HepG2 (cell line): ENCODE measurements around the gene PLCL2. TPM values are rescaled to one million over a fixed set of nuclear protein-coding genes. Genes with fewer than 3 reads are reported as not detected.

Experiments used
- ATAC-seq: fragments of 200-7000 bp; cut with Tn5 transposase; 3 replicates; pipeline ENCODE4 v1.9.1; 2020; ENCODE audit warnings: mild to moderate bottlenecking, moderate library complexity
- BruUV-seq: library from RNA; stranded (reverse); fragments of 400-500 nt; replicated peaks from 2 replicates; lab custom pipeline; 2021; lab: Mats Ljungman, UMichigan
- CTCF ChIA-PET: fragments of 300-600 bp; formaldehyde crosslinking; extraction: SDS; loops from one replicate; lab custom pipeline; 2021; ENCODE audit warnings: low total read pairs, inconsistent platforms, low intra/inter-chr PET ratio; lab: Yijun Ruan, JAX
- POLR2A ChIA-PET: fragments of 350-600 bp; sonication (Branson Sonifier 250); formaldehyde crosslinking; loops from one replicate; lab custom pipeline; 2020; ENCODE audit warnings: antibody characterized with exemption, inconsistent platforms; lab: Yijun Ruan, JAX
- DNase-seq: peaks from one replicate; pipeline ENCODE4 v3.0.0-alpha.2; 2015; ENCODE audit warnings: low spot score
- FAIRE-seq: peaks from 3 replicates; lab custom pipeline; 2011; peaks lifted over from hg19 to GRCh38; lab: Jason Lieb, UNC
- H2AFZ ChIP-seq: one replicate; pipeline ENCODE4 v1.6.1; 2011; ENCODE audit warnings: low read length, inconsistent platforms
- H3K27ac ChIP-seq: fragments of 300-600 bp; 3 replicates; pipeline ENCODE4 v1.8.0; 2011; ENCODE audit warnings: mixed run types, mild to moderate bottlenecking, mixed read lengths, low read length, inconsistent platforms; ENCODE audit not compliant: insufficient read depth; ENCODE audit errors: extremely low read length
- H3K27me3 ChIP-seq, 2 experiments: fragments of 200-600 bp in 1 of 2; 2 replicates in 1 of 2; 3 replicates in 1 of 2; pipeline versions ENCODE4 v1.6.0 to v1.8.0; 2011; ENCODE audit warnings: low read length in 2 of 2, mild to moderate bottlenecking in 2 of 2, moderate library complexity in 2 of 2, inconsistent platforms in 1 of 2; ENCODE audit not compliant: insufficient read depth in 2 of 2, control insufficient read depth in 1 of 2
- H3K36me3 ChIP-seq, 2 experiments: fragments of 200-600 bp in 1 of 2; replicated peaks in 1 of 2; 2 replicates in 1 of 2; 3 replicates in 1 of 2; pipeline versions ENCODE4 v1.5.1 to v1.8.0; 2011; ENCODE audit warnings: low read length in 2 of 2, inconsistent platforms in 1 of 2; ENCODE audit not compliant: insufficient read depth in 2 of 2, control insufficient read depth in 1 of 2
- H3K4me1 ChIP-seq: 2 replicates; pipeline ENCODE4 v1.5.1; 2012; ENCODE audit warnings: low read length, inconsistent platforms; ENCODE audit not compliant: insufficient read depth
- H3K4me2 ChIP-seq: 2 replicates; pipeline ENCODE4 v1.6.0; 2011; ENCODE audit warnings: low read depth, low read length, inconsistent platforms
- H3K4me3 ChIP-seq, 3 experiments: fragments of 200-600 bp in 1 of 3; sonication (generic), shearing (Covaris generic) in 1 of 3; replicated peaks in 1 of 3; 2 replicates each; pipeline ENCODE4 v1.5.1; 2011 to 2016; ENCODE audit warnings: low read length in 3 of 3, inconsistent platforms in 2 of 3, low read depth in 2 of 3, mild to moderate bottlenecking in 2 of 3, control low read depth in 1 of 3, mixed read lengths in 1 of 3; ENCODE audit not compliant: insufficient read depth in 1 of 3
- H3K79me2 ChIP-seq: one replicate; pipeline ENCODE4 v1.6.1; 2011; ENCODE audit warnings: low read length, inconsistent platforms; ENCODE audit not compliant: insufficient read depth
- H3K9ac ChIP-seq: 2 replicates; pipeline ENCODE4 v1.6.0; 2011; ENCODE audit warnings: mild to moderate bottlenecking, low read depth, low read length, inconsistent platforms; ENCODE audit not compliant: insufficient read depth
- H3K9me3 ChIP-seq: 2 replicates; pipeline ENCODE4 v1.5.1; 2012; ENCODE audit warnings: mild to moderate bottlenecking, low read length
- H4K20me1 ChIP-seq: 2 replicates; pipeline ENCODE4 v1.6.0; 2011; ENCODE audit warnings: inconsistent platforms, mild to moderate bottlenecking, low read length, moderate library complexity; ENCODE audit not compliant: insufficient read depth
- KLF12 ChIP-seq: sonication (generic); formaldehyde crosslinking; IDR thresholded peaks from 2 replicates; pipeline ENCODE4 v1.4.0; 2020; ENCODE audit warnings: missing genetic modification reagents, borderline replicate concordance
- KLF15 ChIP-seq: sonication (generic); formaldehyde crosslinking; IDR thresholded peaks from 2 replicates; pipeline ENCODE4 v1.8.1; 2023; ENCODE audit warnings: borderline replicate concordance, mild to moderate bottlenecking, inconsistent platforms, missing genetic modification reagents, mixed read lengths
- MXD3 ChIP-seq: IDR thresholded peaks from 2 replicates; pipeline ENCODE4 v1.6.1; 2016; ENCODE audit warnings: mild to moderate bottlenecking, missing biosample characterization, missing genetic modification reagents
- NR2C2 ChIP-seq: sonication (generic); formaldehyde crosslinking; IDR thresholded peaks from 2 replicates; pipeline ENCODE4 v1.4.0; 2020; ENCODE audit warnings: missing genetic modification reagents, mild to moderate bottlenecking, moderate library complexity, borderline replicate concordance
- TEAD3 ChIP-seq: optimal IDR thresholded peaks from 2 replicates; pipeline ENCODE3; 2016; ENCODE audit warnings: borderline replicate concordance
- ZFAT ChIP-seq: sonication (generic); formaldehyde crosslinking; conservative IDR thresholded peaks from 2 replicates; pipeline ENCODE4 v1.8.1; 2023; ENCODE audit warnings: missing genetic modification reagents, inconsistent platforms
- ZNF124 ChIP-seq: sonication (generic); formaldehyde crosslinking; IDR thresholded peaks from 2 replicates; pipeline ENCODE4 v1.4.0; 2020; ENCODE audit warnings: missing genetic modification reagents
- ZNF788 ChIP-seq: sonication (generic); formaldehyde crosslinking; IDR thresholded peaks from 2 replicates; pipeline ENCODE4 v1.5.0; 2020; ENCODE audit warnings: mild to moderate bottlenecking, missing genetic modification reagents, borderline replicate concordance
- WGBS: methylation state at CpG from one replicate; pipeline ENCODE4 v1.1.6; 2017; ENCODE audit warnings: low lambda C conversion rate; 5-methylcytosine and 5-hydroxymethylcytosine counted together
- in situ Hi-C: cut with HindIII; loops from 2 replicates; pipeline ENCODE4 v1.10.0; 2017; ENCODE audit warnings: low pct_unique_long_range_greater_than_20kb; ENCODE audit not compliant: extremely low pct_ligation_motif_present
- intact Hi-C: fragments of 100-400 bp; cut with micrococcal nuclease; formaldehyde crosslinking; loops from one replicate; pipeline ENCODE4 v1.10.0; 2022; ENCODE audit not compliant: unreplicated experiment
- polyA plus RNA-seq, 8 experiments: library from polyadenylated mRNA; depleted of rRNA in 3 of 8; stranded (reverse) in 7 of 8; unstranded in 1 of 8; fragments of >200 nt; fragmentation: Illumina TruSeq in 4 of 8; extraction: Trizol in 4 of 8; gene quantifications; 2 replicates each; pipeline versions ENCODE4 v1.2.1 to v1.2.3, GENCODE V29; 2011 to 2016; ENCODE audit warnings: low read depth in 4 of 8, missing spikeins in 1 of 8, mixed read lengths in 1 of 8; ENCODE audit not compliant: insufficient read depth in 1 of 8
- total RNA-seq, 5 experiments: library from RNA; depleted of rRNA; stranded (reverse); fragments of >200 nt; fragmentation: Illumina TruSeq; extraction: Trizol; gene quantifications; 2 replicates each; pipeline ENCODE4 v1.2.3, GENCODE V29; 2016; ENCODE audit warnings: low read depth in 1 of 5
- TF ChIP-seq, protein P1 (sequence below), 2 experiments: IDR thresholded peaks; 2 replicates each; pipeline ENCODE4 v1.6.1; 2011 to 2012; ENCODE audit warnings: low read length in 2 of 2, borderline replicate concordance in 1 of 2, low read depth in 1 of 2, mild to moderate bottlenecking in 1 of 2, moderate library complexity in 1 of 2

PLCL2 gene
- total and polyA plus RNA-seq, 2 of the 13 experiments (the other 11 are each of a cell fraction or from before 2014, with no cell fraction given), result not detected

DNA sequence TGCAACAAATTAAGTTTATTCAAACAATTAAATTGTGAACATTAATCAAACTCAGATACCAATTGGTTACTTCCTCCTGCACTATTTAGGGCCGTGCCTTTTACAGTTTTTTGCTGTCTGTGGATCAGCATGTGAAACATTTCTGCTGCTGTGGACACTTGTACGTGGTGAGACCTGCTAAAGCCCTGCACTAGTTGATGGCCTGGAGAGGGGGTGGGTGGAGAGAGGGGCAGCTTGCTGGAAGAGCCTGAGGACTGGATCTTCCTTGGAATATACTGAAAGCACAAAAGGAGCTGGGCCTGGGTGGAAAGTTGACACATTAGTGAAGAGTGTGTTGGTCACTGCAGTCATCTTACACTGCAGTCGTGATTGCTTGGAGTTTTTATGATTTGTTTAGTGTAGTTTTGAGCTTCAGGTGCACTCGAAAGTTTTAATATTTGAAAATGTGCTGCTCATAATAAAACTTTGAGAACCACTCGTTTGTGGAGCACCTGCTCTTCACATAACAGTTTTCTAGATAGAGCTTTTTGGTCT, 11.4 kb downstream of the PLCL2 start:
- ATAC-seq, result no peak
- intact Hi-C loops (no loop called here), in situ Hi-C loops (no loop called here)
- no peak overlapping the region for H3K9ac ChIP-seq
- no TSS peak for BruUV-seq
- ChIA-PET POLR2A (no interaction called here), CTCF (no interaction called here)
- peaks cover 0 to 10% of the 10 kb centered on the region in 2 experiments; a peak in 2 of 5 replicates for H3K27me3 ChIP-seq
- H3K4me1 ChIP-seq, result no peaks in the 10 kb centered on the region
- TF ChIP-seq NR2C2 (CRISPR knock-in tag), result no peak
- TF ChIP-seq, protein P1, sequence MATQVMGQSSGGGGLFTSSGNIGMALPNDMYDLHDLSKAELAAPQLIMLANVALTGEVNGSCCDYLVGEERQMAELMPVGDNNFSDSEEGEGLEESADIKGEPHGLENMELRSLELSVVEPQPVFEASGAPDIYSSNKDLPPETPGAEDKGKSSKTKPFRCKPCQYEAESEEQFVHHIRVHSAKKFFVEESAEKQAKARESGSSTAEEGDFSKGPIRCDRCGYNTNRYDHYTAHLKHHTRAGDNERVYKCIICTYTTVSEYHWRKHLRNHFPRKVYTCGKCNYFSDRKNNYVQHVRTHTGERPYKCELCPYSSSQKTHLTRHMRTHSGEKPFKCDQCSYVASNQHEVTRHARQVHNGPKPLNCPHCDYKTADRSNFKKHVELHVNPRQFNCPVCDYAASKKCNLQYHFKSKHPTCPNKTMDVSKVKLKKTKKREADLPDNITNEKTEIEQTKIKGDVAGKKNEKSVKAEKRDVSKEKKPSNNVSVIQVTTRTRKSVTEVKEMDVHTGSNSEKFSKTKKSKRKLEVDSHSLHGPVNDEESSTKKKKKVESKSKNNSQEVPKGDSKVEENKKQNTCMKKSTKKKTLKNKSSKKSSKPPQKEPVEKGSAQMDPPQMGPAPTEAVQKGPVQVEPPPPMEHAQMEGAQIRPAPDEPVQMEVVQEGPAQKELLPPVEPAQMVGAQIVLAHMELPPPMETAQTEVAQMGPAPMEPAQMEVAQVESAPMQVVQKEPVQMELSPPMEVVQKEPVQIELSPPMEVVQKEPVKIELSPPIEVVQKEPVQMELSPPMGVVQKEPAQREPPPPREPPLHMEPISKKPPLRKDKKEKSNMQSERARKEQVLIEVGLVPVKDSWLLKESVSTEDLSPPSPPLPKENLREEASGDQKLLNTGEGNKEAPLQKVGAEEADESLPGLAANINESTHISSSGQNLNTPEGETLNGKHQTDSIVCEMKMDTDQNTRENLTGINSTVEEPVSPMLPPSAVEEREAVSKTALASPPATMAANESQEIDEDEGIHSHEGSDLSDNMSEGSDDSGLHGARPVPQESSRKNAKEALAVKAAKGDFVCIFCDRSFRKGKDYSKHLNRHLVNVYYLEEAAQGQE (IDR thresholded peaks at IDR 0.05; ENCODE audit: borderline replicate concordance in 1 of 2, low read depth in 1 of 2, low read length in 2 of 2), result no peak
- TF ChIP-seq TEAD3 (CRISPR knock-in tag), result no peak
- no peak for TF ChIP-seq KLF12 (CRISPR knock-in tag)
- TF ChIP-seq ZFAT (CRISPR knock-in tag), result no peak
- no peak for TF ChIP-seq ZNF788 (CRISPR knock-in tag)
- TF ChIP-seq MXD3, result no peak
- no peak for TF ChIP-seq KLF15 (CRISPR knock-in tag)
- no peak for TF ChIP-seq ZNF124 (CRISPR knock-in tag)
- H3K9me3 ChIP-seq, result no peaks in the 10 kb centered on the region
- no peaks in the 10 kb centered on the region for H3K36me3 ChIP-seq
- no peak for FAIRE-seq
- H3K4me2 ChIP-seq, result no peak overlapping the region
- no peaks in the 10 kb centered on the region for H4K20me1 ChIP-seq
- no peaks in the 10 kb centered on the region for H3K79me2 ChIP-seq
- H3K27ac ChIP-seq, result no peak overlapping the region
- DNase-seq, result no peak
- 0% methylated on average over 5 of the region's 5 CpGs for WGBS
- no peak overlapping the region for H2AFZ ChIP-seq
- no peak overlapping the region for H3K4me3 ChIP-seq
